ENCODE data around the gene ARHGAP18. TPM values are rescaled to one million over a fixed set of nuclear protein-coding genes. Genes with fewer than 3 reads are reported as not detected.

ARHGAP18 gene
- total and polyA plus RNA-seq, 3 experiments from 2014 or later: 5.8 to 7.2 (median 6.5) TPM

GRCh38 chr6:129679758-129680157 lies 30.2 kb downstream of the ARHGAP18 start:
- H3K36me3 ChIP-seq (ENCODE audit: insufficient read depth, low read length): no peaks in the 10 kb centered on the region
- H3K9me3 Mint-ChIP-seq: no peaks in the 10 kb centered on the region
- no peak overlapping the region for H3K4me3 ChIP-seq (ENCODE audit: low read length)
- peaks cover 15% of the 10 kb centered on the region for H3K4me1 ChIP-seq (ENCODE audit: insufficient read depth, low read length)
- DNase-seq: no peak
- ChIA-PET POLR2A (no interaction called here), CTCF (interaction anchor here (0.6 kb wide), 1 partner anchor 55 kb away, joined by 3 read pairs; no protein-coding TSS in a partner anchor)
- H3K36me3 Mint-ChIP-seq: peaks cover 0 to 1% (median 0%) of the 10 kb centered on the region in 3 donors
- no peaks in the 10 kb centered on the region for H3K9me3 ChIP-seq (ENCODE audit: low read length)
- no peaks in the 10 kb centered on the region for H3K27me3 Mint-ChIP-seq
- peak overlapping the region; percentile 21 for H3K27ac ChIP-seq (ENCODE audit: low read depth, low read length)
- no peak overlapping the region for H3K4me3 Mint-ChIP-seq
- peak overlapping the region in 2 of 8 donors; percentile 18 to 61 for H3K27ac Mint-ChIP-seq
- no peaks in the 10 kb centered on the region for H3K27me3 ChIP-seq (ENCODE audit: insufficient read depth, low read length, poor library complexity, severe bottlenecking)
- H3K4me1 Mint-ChIP-seq: peaks cover 28 to 55% (median 45%) of the 10 kb centered on the region in 3 donors

- POLR2A ChIA-PET: no interaction called here
These were observed 30.7 kb downstream of the ARHGAP18 start for GRCh38 chr6:129679275-129679674.

GRCh38 chr6:129678463-129678862 lies 31.5 kb downstream of the ARHGAP18 start:
- H3K4me3 Mint-ChIP-seq: no peak overlapping the region
- H3K9me3 Mint-ChIP-seq: no peaks in the 10 kb centered on the region
- no peak overlapping the region for H3K4me3 ChIP-seq (ENCODE audit: low read length)
- ChIA-PET CTCF (no interaction called here), POLR2A (no interaction called here)
- peak overlapping the region; percentile 5 for H3K27ac ChIP-seq (ENCODE audit: low read depth, low read length)
- peaks cover 3% of the 10 kb centered on the region for H3K4me1 ChIP-seq (ENCODE audit: insufficient read depth, low read length)
- H3K27me3 ChIP-seq (ENCODE audit: insufficient read depth, low read length, poor library complexity, severe bottlenecking): no peaks in the 10 kb centered on the region
- H3K36me3 ChIP-seq (ENCODE audit: insufficient read depth, low read length): no peaks in the 10 kb centered on the region
- H3K9me3 ChIP-seq (ENCODE audit: low read length): no peaks in the 10 kb centered on the region
- peaks cover 18 to 48% (median 38%) of the 10 kb centered on the region in 3 donors for H3K4me1 Mint-ChIP-seq
- H3K36me3 Mint-ChIP-seq: peaks cover 0 to 1% (median 0%) of the 10 kb centered on the region in 3 donors
- no peak for DNase-seq
- no peak overlapping the region for H3K27ac Mint-ChIP-seq
- H3K27me3 Mint-ChIP-seq: no peaks in the 10 kb centered on the region

More at GRCh38 chr6:129679275-129679674, 30.7 kb downstream of the ARHGAP18 start:
- no peak for DNase-seq
- CTCF ChIA-PET: no interaction called here
- Histone ChIP-seq H3K36me3 (ENCODE audit: insufficient read depth, low read length) (no peaks in the 10 kb centered on the region), H3K27ac (ENCODE audit: low read depth, low read length) (peak overlapping the region; percentile 21), H3K4me3 (ENCODE audit: low read length) (no peak overlapping the region), H3K9me3 (ENCODE audit: low read length) (no peaks in the 10 kb centered on the region), H3K27me3 (ENCODE audit: insufficient read depth, low read length, poor library complexity, severe bottlenecking) (no peaks in the 10 kb centered on the region), H3K4me1 (ENCODE audit: insufficient read depth, low read length) (peaks cover 10% of the 10 kb centered on the region)
- Mint-ChIP-seq H3K27me3 (no peaks in the 10 kb centered on the region), H3K36me3 (peaks cover 0 to 1% (median 0%) of the 10 kb centered on the region in 3 donors), H3K4me1 (peaks cover 23 to 51% (median 40%) of the 10 kb centered on the region in 3 donors), H3K27ac (no peak overlapping the region), H3K9me3 (no peaks in the 10 kb centered on the region), H3K4me3 (no peak overlapping the region)

- CTCF ChIA-PET: interaction anchor here (0.5 to 1.1 kb wide), 3 partner anchors 18 to 72 kb away, joined by 3 read pairs; no protein-coding TSS in a partner anchor
- Mint-ChIP-seq H3K4me1 (peaks cover 22 to 52% (median 41%) of the 10 kb centered on the region in 3 donors), H3K36me3 (peaks cover 0 to 1% (median 0%) of the 10 kb centered on the region in 3 donors), H3K4me3 (no peak overlapping the region), H3K27ac (peak overlapping the region in 1 of 8 donors; percentile 10), H3K9me3 (no peaks in the 10 kb centered on the region), H3K27me3 (no peaks in the 10 kb centered on the region)
- H3K27ac ChIP-seq (ENCODE audit: low read depth, low read length): peak overlapping the region; percentile 5
- H3K9me3 ChIP-seq (ENCODE audit: low read length): no peaks in the 10 kb centered on the region
- H3K27me3 ChIP-seq (ENCODE audit: insufficient read depth, low read length, poor library complexity, severe bottlenecking): no peaks in the 10 kb centered on the region
- no peaks in the 10 kb centered on the region for H3K36me3 ChIP-seq (ENCODE audit: insufficient read depth, low read length)
- DNase-seq: no peak
- no peak overlapping the region for H3K4me3 ChIP-seq (ENCODE audit: low read length)
- peaks cover 8% of the 10 kb centered on the region for H3K4me1 ChIP-seq (ENCODE audit: insufficient read depth, low read length)
- POLR2A ChIA-PET: no interaction called here
These were observed 32.2 kb downstream of the ARHGAP18 start for GRCh38 chr6:129677620-129678325.

GRCh38 chr6:129675669-129676472 lies 34.1 kb downstream of the ARHGAP18 start:
- DNase-seq: no peak
- Mint-ChIP-seq H3K27me3 (no peaks in the 10 kb centered on the region), H3K36me3 (peaks cover 0 to 1% (median 0%) of the 10 kb centered on the region in 3 donors), H3K27ac (no peak overlapping the region), H3K4me1 (peaks cover 31 to 62% (median 48%) of the 10 kb centered on the region in 3 donors), H3K4me3 (no peak overlapping the region), H3K9me3 (no peaks in the 10 kb centered on the region)
- no peaks in the 10 kb centered on the region for H3K36me3 ChIP-seq (ENCODE audit: insufficient read depth, low read length)
- POLR2A ChIA-PET: interaction anchor here (1.2 kb wide), 1 partner anchor 21 kb away, joined by 3 read pairs; no protein-coding TSS in a partner anchor
- no peak overlapping the region for H3K4me3 ChIP-seq (ENCODE audit: low read length)
- H3K9me3 ChIP-seq (ENCODE audit: low read length): no peaks in the 10 kb centered on the region
- H3K4me1 ChIP-seq (ENCODE audit: insufficient read depth, low read length): peaks cover 22% of the 10 kb centered on the region
- CTCF ChIA-PET: interaction anchor here (0.8 to 1.7 kb wide), 5 partner anchors 8 to 345 kb away, joined by 3 to 6 read pairs (median 3); no protein-coding TSS in a partner anchor
- no peaks in the 10 kb centered on the region for H3K27me3 ChIP-seq (ENCODE audit: insufficient read depth, low read length, poor library complexity, severe bottlenecking)
- H3K27ac ChIP-seq (ENCODE audit: low read depth, low read length): no peak overlapping the region

GRCh38 chr6:129673748-129674147 lies 36.2 kb downstream of the ARHGAP18 start:
- H3K27ac ChIP-seq (ENCODE audit: low read depth, low read length): no peak overlapping the region
- no peaks in the 10 kb centered on the region for H3K36me3 Mint-ChIP-seq
- H3K36me3 ChIP-seq (ENCODE audit: insufficient read depth, low read length): no peaks in the 10 kb centered on the region
- H3K4me3 ChIP-seq (ENCODE audit: low read length): no peak overlapping the region
- CTCF ChIA-PET: interaction anchor here (1.1 to 4.6 kb wide), 5 partner anchors 8 to 347 kb away, joined by 3 to 38 read pairs (median 5); partner anchors contain the start of gene ARHGAP18
- H3K27ac Mint-ChIP-seq: peak overlapping the region in 2 of 8 donors; percentile 12 to 45
- H3K4me1 ChIP-seq (ENCODE audit: insufficient read depth, low read length): peaks cover 22% of the 10 kb centered on the region
- no peaks in the 10 kb centered on the region for H3K9me3 ChIP-seq (ENCODE audit: low read length)
- no peak for DNase-seq
- H3K4me1 Mint-ChIP-seq: peaks cover 29 to 50% (median 41%) of the 10 kb centered on the region in 3 donors
- no peak overlapping the region for H3K4me3 Mint-ChIP-seq
- no peaks in the 10 kb centered on the region for H3K27me3 ChIP-seq (ENCODE audit: insufficient read depth, low read length, poor library complexity, severe bottlenecking)
- H3K27me3 Mint-ChIP-seq: no peaks in the 10 kb centered on the region
- H3K9me3 Mint-ChIP-seq: no peaks in the 10 kb centered on the region
- POLR2A ChIA-PET: no interaction called here

- peak overlapping the region; percentile 59 to 94 (median 85) for H3K4me3 Mint-ChIP-seq
- peak overlapping the region; percentile 62 for H3K27ac ChIP-seq (ENCODE audit: low read depth, low read length)
- no peaks in the 10 kb centered on the region for H3K9me3 ChIP-seq (ENCODE audit: low read length)
- H3K27ac Mint-ChIP-seq: peak overlapping the region; percentile 43 to 99 (median 92)
- no peaks in the 10 kb centered on the region for H3K36me3 ChIP-seq (ENCODE audit: insufficient read depth, low read length)
- peak overlapping the region; percentile 54 for H3K4me3 ChIP-seq (ENCODE audit: low read length)
- peaks cover 29 to 43% (median 34%) of the 10 kb centered on the region in 3 donors for H3K4me1 Mint-ChIP-seq
- H3K27me3 ChIP-seq (ENCODE audit: insufficient read depth, low read length, poor library complexity, severe bottlenecking): no peaks in the 10 kb centered on the region
- peak in 1 of 5 donors; percentile 16 for DNase-seq
- ChIA-PET CTCF (interaction anchor here (1.1 to 4.6 kb wide), 7 partner anchors 9 to 348 kb away, joined by 3 to 38 read pairs (median 5); partner anchors contain the start of gene ARHGAP18), POLR2A (interaction anchor here (1.3 kb wide), 1 partner anchor 77 kb away, joined by 4 read pairs; no protein-coding TSS in a partner anchor)
- peaks cover 22% of the 10 kb centered on the region for H3K4me1 ChIP-seq (ENCODE audit: insufficient read depth, low read length)
- no peaks in the 10 kb centered on the region for H3K36me3 Mint-ChIP-seq
- H3K9me3 Mint-ChIP-seq: no peaks in the 10 kb centered on the region
- H3K27me3 Mint-ChIP-seq: peaks cover 0 to 3% of the 10 kb centered on the region in 2 donors
These were observed 36.9 kb downstream of the ARHGAP18 start for GRCh38 chr6:129672881-129673631.

Data from CD8-positive, alpha-beta memory T cell (primary cell).